ENCODE measurements around the gene NIM1K. TPM values are rescaled to one million over a fixed set of nuclear protein-coding genes. Genes with fewer than 3 reads are reported as not detected.
A peak's percentile ranks its signal among the peaks of the same experiment; 100 is the strongest.

The NIM1K gene
- total RNA-seq, 1 experiment from 2014 or later, result 0.59 TPM

DNA sequence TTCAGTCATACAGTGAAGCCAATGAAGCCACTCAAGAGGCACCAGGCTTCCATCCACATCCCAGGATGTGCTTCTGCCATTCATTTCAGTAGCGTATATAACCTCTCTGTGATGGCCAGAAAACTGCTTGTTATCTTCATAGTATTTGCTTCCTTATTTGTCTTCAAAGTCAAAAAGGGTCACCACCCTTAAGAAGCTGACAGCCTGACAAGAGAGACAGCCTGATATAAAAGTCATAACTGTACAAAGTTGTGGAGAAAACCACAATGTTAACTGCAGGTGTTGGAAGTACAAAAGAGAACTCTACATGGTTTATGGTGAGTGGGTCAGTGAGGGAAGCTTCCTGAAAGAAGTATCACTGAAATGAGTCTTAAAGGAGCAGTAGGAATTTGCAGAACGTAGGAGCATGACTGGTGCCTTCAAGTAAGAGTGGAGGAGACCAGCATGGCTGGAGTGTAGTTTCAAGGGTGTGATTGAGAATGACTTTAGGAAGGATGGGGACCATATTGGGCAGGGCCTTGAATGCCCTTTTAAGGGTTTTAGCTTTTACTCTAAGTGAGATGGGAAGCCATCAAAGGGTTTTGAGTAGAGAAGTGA, 33.7 kb downstream of the NIM1K start:
- Histone ChIP-seq H3K27me3 (ENCODE audit: control insufficient read depth, insufficient read depth, low read length) (no peaks in the 10 kb centered on the region), H3K27ac (ENCODE audit: low read length) (no peak overlapping the region), H3K9me3 (ENCODE audit: control insufficient read depth, insufficient read depth, low read depth, low read length) (no peaks in the 10 kb centered on the region), H3K4me1 (ENCODE audit: control insufficient read depth, insufficient read depth, low read length) (no peaks in the 10 kb centered on the region), H3K36me3 (ENCODE audit: control insufficient read depth, insufficient read depth, low read length) (no peaks in the 10 kb centered on the region), H3K4me3 (ENCODE audit: low read depth in 2 of 2, low read length in 2 of 2) (no peak overlapping the region)
- POLR2A ChIA-PET, result interaction anchor here (0.6 to 0.9 kb wide), 2 partner anchors 255 to 258 kb away, joined by 4 to 13 read pairs; partner anchors contain the start of gene TMEM267
- CTCF ChIA-PET, result interaction anchor here (0.6 kb wide), 3 partner anchors 10 to 260 kb away, joined by 5 to 11 read pairs (median 6); no protein-coding TSS in a partner anchor
- intact Hi-C loops (cut with micrococcal nuclease; ENCODE audit: unreplicated experiment) (loop anchor here (5.0 kb wide), 1 partner anchor 82 kb away; no protein-coding TSS in a partner anchor), in situ Hi-C loops (cut with HindIII; ENCODE audit: low pct_unique_long_range_greater_than_20kb, low sequenced_read_pairs) (no loop called here)
- DNase-seq (ENCODE audit: low read depth, low spot score) (no peak), ATAC-seq (no peak)
- TF ChIP-seq POLR2AphosphoS5 (IDR thresholded peaks at IDR 0.05; ENCODE audit: low read depth, low read length) (no peak), TCF7L2 (IDR thresholded peaks at IDR 0.05; ENCODE audit: low read depth, low read length) (no peak), SIN3A (IDR thresholded peaks at IDR 0.05; ENCODE audit: borderline replicate concordance, insufficient read depth, low read depth, low read length) (no peak)
- TF ChIP-seq, protein P1, sequence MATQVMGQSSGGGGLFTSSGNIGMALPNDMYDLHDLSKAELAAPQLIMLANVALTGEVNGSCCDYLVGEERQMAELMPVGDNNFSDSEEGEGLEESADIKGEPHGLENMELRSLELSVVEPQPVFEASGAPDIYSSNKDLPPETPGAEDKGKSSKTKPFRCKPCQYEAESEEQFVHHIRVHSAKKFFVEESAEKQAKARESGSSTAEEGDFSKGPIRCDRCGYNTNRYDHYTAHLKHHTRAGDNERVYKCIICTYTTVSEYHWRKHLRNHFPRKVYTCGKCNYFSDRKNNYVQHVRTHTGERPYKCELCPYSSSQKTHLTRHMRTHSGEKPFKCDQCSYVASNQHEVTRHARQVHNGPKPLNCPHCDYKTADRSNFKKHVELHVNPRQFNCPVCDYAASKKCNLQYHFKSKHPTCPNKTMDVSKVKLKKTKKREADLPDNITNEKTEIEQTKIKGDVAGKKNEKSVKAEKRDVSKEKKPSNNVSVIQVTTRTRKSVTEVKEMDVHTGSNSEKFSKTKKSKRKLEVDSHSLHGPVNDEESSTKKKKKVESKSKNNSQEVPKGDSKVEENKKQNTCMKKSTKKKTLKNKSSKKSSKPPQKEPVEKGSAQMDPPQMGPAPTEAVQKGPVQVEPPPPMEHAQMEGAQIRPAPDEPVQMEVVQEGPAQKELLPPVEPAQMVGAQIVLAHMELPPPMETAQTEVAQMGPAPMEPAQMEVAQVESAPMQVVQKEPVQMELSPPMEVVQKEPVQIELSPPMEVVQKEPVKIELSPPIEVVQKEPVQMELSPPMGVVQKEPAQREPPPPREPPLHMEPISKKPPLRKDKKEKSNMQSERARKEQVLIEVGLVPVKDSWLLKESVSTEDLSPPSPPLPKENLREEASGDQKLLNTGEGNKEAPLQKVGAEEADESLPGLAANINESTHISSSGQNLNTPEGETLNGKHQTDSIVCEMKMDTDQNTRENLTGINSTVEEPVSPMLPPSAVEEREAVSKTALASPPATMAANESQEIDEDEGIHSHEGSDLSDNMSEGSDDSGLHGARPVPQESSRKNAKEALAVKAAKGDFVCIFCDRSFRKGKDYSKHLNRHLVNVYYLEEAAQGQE (IDR thresholded peaks at IDR 0.05; ENCODE audit: insufficient read depth in 1 of 2, low read depth in 2 of 2, low read length in 1 of 2), result no peak
- TF ChIP-seq, protein P2, sequence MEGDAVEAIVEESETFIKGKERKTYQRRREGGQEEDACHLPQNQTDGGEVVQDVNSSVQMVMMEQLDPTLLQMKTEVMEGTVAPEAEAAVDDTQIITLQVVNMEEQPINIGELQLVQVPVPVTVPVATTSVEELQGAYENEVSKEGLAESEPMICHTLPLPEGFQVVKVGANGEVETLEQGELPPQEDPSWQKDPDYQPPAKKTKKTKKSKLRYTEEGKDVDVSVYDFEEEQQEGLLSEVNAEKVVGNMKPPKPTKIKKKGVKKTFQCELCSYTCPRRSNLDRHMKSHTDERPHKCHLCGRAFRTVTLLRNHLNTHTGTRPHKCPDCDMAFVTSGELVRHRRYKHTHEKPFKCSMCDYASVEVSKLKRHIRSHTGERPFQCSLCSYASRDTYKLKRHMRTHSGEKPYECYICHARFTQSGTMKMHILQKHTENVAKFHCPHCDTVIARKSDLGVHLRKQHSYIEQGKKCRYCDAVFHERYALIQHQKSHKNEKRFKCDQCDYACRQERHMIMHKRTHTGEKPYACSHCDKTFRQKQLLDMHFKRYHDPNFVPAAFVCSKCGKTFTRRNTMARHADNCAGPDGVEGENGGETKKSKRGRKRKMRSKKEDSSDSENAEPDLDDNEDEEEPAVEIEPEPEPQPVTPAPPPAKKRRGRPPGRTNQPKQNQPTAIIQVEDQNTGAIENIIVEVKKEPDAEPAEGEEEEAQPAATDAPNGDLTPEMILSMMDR (IDR thresholded peaks at IDR 0.05), result no peak
- no TSS peak for BruUV-seq (replicated peaks)

DNA sequence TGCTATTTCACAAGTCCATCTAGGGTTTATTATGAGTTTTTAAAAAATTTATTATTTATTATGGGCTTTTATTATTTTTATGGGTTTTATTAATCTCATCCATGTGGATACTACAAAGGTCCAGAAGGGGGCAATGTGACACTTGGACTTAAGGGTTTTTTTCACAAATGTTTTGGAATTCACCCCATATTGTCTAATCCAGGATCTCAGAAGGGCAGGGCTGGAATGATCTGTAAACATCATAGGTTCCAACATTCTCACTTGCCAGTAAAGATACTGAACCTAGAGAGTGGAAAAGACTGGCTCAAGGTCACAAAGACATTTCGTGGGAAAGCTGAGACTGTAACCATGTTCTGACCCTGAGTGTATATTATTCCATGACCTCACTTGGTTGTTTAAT, 35.6 kb downstream of the NIM1K start:
- DNase-seq (ENCODE audit: low read depth, low spot score) (no peak), ATAC-seq (no peak; the same call in 1 of the 2 replicates)
- intact Hi-C loops (cut with micrococcal nuclease; ENCODE audit: unreplicated experiment) (loop anchor here (5.0 kb wide), 1 partner anchor 80 kb away; no protein-coding TSS in a partner anchor), in situ Hi-C loops (cut with HindIII; ENCODE audit: low pct_unique_long_range_greater_than_20kb, low sequenced_read_pairs) (no loop called here)
- POLR2A ChIA-PET, result no interaction called here
- Histone ChIP-seq H3K9me3 (ENCODE audit: control insufficient read depth, insufficient read depth, low read depth, low read length) (no peaks in the 10 kb centered on the region), H3K27me3 (ENCODE audit: control insufficient read depth, insufficient read depth, low read length) (no peaks in the 10 kb centered on the region), H3K4me1 (ENCODE audit: control insufficient read depth, insufficient read depth, low read length) (no peaks in the 10 kb centered on the region), H3K36me3 (ENCODE audit: control insufficient read depth, insufficient read depth, low read length) (no peaks in the 10 kb centered on the region), H3K4me3 (ENCODE audit: low read depth in 2 of 2, low read length in 2 of 2) (no peak overlapping the region), H3K27ac (ENCODE audit: low read length) (no peak overlapping the region)
- BruUV-seq (replicated peaks), result no TSS peak
- CTCF ChIA-PET, result interaction anchor here (0.7 kb wide), 1 partner anchor 195 kb away, joined by 6 read pairs; no protein-coding TSS in a partner anchor
- TF ChIP-seq SIN3A (IDR thresholded peaks at IDR 0.05; ENCODE audit: borderline replicate concordance, insufficient read depth, low read depth, low read length) (no peak), POLR2AphosphoS5 (IDR thresholded peaks at IDR 0.05; ENCODE audit: low read depth, low read length) (no peak)
- TF ChIP-seq, protein P2 (IDR thresholded peaks at IDR 0.05), result peak; percentile 68

Data from Panc1 (cell line).